Peyer's patch (tissue), 4 donors: ENCODE data around the gene NAGA. TPM values are rescaled to one million over a fixed set of nuclear protein-coding genes. Genes with fewer than 3 reads are reported as not detected.
A peak's percentile ranks its signal among the peaks of the same experiment; 100 is the strongest.

Experiments used
- DNase-seq, 3 donors: peaks; one replicate each; pipeline ENCODE4 v3.0.0-alpha.2; 2017 to 2019
- H3K27ac ChIP-seq, 4 donors: fragments of 200-600 bp; sonication (generic); one replicate each; pipeline ENCODE4 v1.5.1; 2016 to 2019
- H3K27me3 ChIP-seq, 2 donors: fragments of 200-600 bp; sonication (generic); one replicate each; pipeline ENCODE4 v1.5.1; 2019
- H3K36me3 ChIP-seq, 3 donors: fragments of 200-600 bp; sonication (generic); one replicate each; pipeline ENCODE4 v1.5.1; 2016 to 2019
- H3K4me1 ChIP-seq, 4 donors: fragments of 200-600 bp; sonication (generic); one replicate each; pipeline ENCODE4 v1.5.1; 2016 to 2019
- H3K4me3 ChIP-seq, 4 donors: fragments of 200-600 bp; sonication (generic); 1 replicate in 3 of 4; 2 replicates in 1 of 4; pipeline ENCODE4 v1.5.1; 2016 to 2019; ENCODE audit warnings: mild to moderate bottlenecking in 1 of 4
- H3K9me3 ChIP-seq, 4 donors: fragments of 200-600 bp; sonication (generic); one replicate each; pipeline ENCODE4 v1.5.1; 2016 to 2019; ENCODE audit warnings: mild to moderate bottlenecking in 1 of 4
- CTCF ChIP-seq, 6 experiments: fragments of 450-650 bp in 4 of 6; fragments of 200-600 bp in 2 of 6; sonication (generic) in 1 of 6; IDR thresholded peaks; one replicate each; pipeline ENCODE4 v1.5.1; 2017 to 2019; ENCODE audit warnings: antibody characterized with exemption in 6 of 6, mild to moderate bottlenecking in 3 of 6, moderate library complexity in 1 of 6
- POLR2A ChIP-seq, 2 donors: fragments of 450-650 bp; IDR thresholded peaks; one replicate each; pipeline ENCODE4 v1.5.1; 2017; ENCODE audit warnings: antibody characterized with exemption in 2 of 2, mild to moderate bottlenecking in 2 of 2, moderate library complexity in 2 of 2
- total RNA-seq, 4 donors: library from RNA; depleted of rRNA; stranded (reverse); fragments of >200 nt; gene quantifications; one replicate each; pipeline ENCODE4 v1.1.0, GENCODE V29; 2016

Gene NAGA
- total RNA-seq, 4 donors from 2014 or later: 31.4 to 102 (median 86.9) TPM

DNA sequence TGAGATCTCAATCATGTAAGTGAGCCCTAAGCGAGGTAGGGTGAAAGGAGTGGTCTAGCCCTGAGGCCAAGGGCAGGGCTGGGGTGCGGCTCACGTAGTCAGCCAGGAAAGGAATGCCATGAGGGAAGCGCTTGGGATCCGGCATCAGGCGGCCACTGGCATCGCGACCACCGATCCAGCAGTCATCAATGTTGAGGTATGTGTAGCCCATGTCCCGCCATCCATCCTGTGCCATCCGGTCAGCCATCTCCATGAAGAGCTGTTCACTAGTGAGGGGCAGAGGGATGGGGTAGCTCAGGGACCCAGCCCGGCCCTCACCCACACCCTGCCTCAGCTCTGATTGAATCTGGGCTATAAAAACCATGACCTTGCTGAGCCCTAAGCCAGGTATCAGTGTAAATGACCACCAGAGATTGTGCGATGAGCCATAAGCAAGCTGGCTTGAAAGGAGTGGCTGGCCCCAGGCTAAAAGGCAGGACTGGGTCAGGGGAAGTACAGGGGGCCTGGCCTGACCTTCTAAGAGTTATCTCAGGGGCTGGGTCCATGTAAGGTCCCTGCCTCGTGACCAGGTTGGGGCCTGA, 2.9 kb downstream of the NAGA start:
- Histone ChIP-seq H3K4me1 (peaks cover 3 to 17% (median 11%) of the 10 kb centered on the region in 4 donors), H3K27ac (no peak overlapping the region), H3K27me3 (no peaks in the 10 kb centered on the region), H3K36me3 (peaks cover 0 to 37% (median 0%) of the 10 kb centered on the region in 3 donors), H3K4me3 (no peak overlapping the region), H3K9me3 (no peaks in the 10 kb centered on the region)
- DNase-seq: peak in 1 of 3 donors; percentile 43
- TF ChIP-seq POLR2A (IDR thresholded peaks at IDR 0.05): no peak
- TF ChIP-seq CTCF (IDR thresholded peaks at IDR 0.05): no peak

DNA sequence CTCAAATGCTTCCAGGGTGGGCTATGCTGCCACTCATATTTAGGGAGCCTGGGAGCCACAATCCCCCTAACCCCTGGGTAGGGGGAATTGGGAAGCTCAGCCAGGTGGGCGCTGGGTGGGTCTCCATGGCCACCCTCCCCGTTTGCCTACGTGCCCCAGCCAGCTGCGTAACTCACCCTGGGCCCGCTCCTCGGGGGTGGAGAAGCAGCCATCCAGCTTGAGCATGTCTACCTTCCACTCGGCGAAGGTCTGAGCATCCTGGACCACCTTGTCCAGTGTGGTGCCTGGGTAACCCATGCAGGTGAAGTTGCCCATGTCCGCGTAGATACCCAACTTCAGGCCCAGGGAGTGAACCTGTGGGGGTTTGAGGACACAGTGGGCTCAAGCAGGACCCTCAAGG, 3.7 kb downstream of the NAGA start:
- no peak for TF ChIP-seq CTCF (IDR thresholded peaks at IDR 0.05)
- TF ChIP-seq POLR2A (IDR thresholded peaks at IDR 0.05): no peak
- H3K27ac ChIP-seq: no peak overlapping the region
- H3K27me3 ChIP-seq: no peaks in the 10 kb centered on the region
- H3K36me3 ChIP-seq: peaks cover 0 to 46% (median 0%) of the 10 kb centered on the region in 3 donors
- no peak overlapping the region for H3K4me3 ChIP-seq
- peaks cover 3 to 17% (median 11%) of the 10 kb centered on the region in 4 donors for H3K4me1 ChIP-seq
- peak in 1 of 3 donors; percentile 45 for DNase-seq
- H3K9me3 ChIP-seq: no peaks in the 10 kb centered on the region

- TF ChIP-seq POLR2A (IDR thresholded peaks at IDR 0.05) (no peak), CTCF (IDR thresholded peaks at IDR 0.05) (no peak)
- Histone ChIP-seq H3K4me3 (no peak overlapping the region), H3K4me1 (peaks cover 3 to 10% (median 7%) of the 10 kb centered on the region in 4 donors), H3K36me3 (peaks cover 0 to 53% (median 0%) of the 10 kb centered on the region in 3 donors), H3K9me3 (no peaks in the 10 kb centered on the region), H3K27ac (peak overlapping the region in 2 of 4 donors; percentile 65 to 86), H3K27me3 (no peaks in the 10 kb centered on the region)
- peak in 1 of 3 donors; percentile 39 for DNase-seq
Observed at GRCh38 chr22:42066126-42066761, 4.4 kb downstream of the NAGA start.

DNA sequence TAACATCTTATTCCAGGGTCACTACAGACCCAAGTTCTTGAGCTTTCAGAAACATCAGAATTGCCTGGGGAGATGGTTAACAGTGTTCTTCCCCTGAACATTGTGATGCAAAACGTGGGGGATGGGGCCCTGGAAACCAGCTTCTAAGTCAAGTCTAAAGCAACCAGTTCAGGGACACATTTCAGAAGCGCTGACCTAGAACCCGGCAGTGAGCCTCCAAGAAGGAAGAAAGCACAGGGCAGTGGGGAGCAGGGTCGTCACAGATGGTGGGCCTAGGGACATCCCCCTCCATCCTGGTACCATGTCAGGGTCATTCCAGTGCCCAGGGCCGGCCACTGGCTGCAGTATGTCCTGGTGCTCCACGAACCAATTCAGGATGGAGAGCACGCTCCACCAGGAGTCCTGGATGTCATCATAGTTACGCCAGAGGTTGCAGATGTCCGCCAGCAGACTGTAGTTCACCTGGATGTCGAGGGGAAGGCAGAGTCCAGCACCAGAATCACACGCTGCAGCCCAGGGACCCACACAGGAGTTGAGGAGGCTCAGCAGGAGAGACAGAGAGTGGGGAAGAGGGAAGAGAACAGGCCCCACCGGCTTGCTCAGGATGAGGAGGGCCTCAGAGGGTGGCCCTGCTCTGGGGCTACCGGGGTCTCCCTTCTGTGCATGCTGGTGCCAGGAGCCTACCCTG, 5.0 kb downstream of the NAGA start:
- Histone ChIP-seq H3K27me3 (no peaks in the 10 kb centered on the region), H3K9me3 (no peaks in the 10 kb centered on the region), H3K36me3 (peaks cover 0 to 59% (median 0%) of the 10 kb centered on the region in 3 donors), H3K4me1 (peaks cover 3 to 7% (median 6%) of the 10 kb centered on the region in 4 donors), H3K4me3 (no peak overlapping the region), H3K27ac (peak overlapping the region in 2 of 4 donors; percentile 65 to 86)
- TF ChIP-seq CTCF (IDR thresholded peaks at IDR 0.05) (no peak), POLR2A (IDR thresholded peaks at IDR 0.05) (no peak)
- peak in 1 of 3 donors; percentile 38 for DNase-seq

- DNase-seq: peak in 2 of 3 donors; percentile 74
- no peak for TF ChIP-seq CTCF (IDR thresholded peaks at IDR 0.05)
- TF ChIP-seq POLR2A (IDR thresholded peaks at IDR 0.05): no peak
- Histone ChIP-seq H3K9me3 (no peaks in the 10 kb centered on the region), H3K4me1 (peaks cover 0 to 2% (median under 1%) of the 10 kb centered on the region in 4 donors), H3K27me3 (no peaks in the 10 kb centered on the region), H3K27ac (peak overlapping the region in 2 of 4 donors; percentile 65 to 86), H3K36me3 (peaks cover 0 to 69% (median 0%) of the 10 kb centered on the region in 3 donors), H3K4me3 (no peak overlapping the region)
Observed at GRCh38 chr22:42064629-42065028, 6.0 kb downstream of the NAGA start.
